AG09309 (cell line): ENCODE data around the gene EYS.

ENCODE experiments used
- DNase-seq: peaks from one replicate; pipeline ENCODE4 v3.0.0-alpha.2; 2010; ENCODE audit warnings: low read depth
- H3K4me3 ChIP-seq: 2 replicates; pipeline ENCODE4 v1.5.1; 2011; ENCODE audit warnings: mild to moderate bottlenecking, low read depth, low read length, moderate library complexity; ENCODE audit not compliant: control insufficient read depth
- CTCF ChIP-seq: IDR thresholded peaks from 2 replicates; pipeline ENCODE4 v1.5.1; 2011; ENCODE audit warnings: mild to moderate bottlenecking, low read depth, low read length, inconsistent platforms; ENCODE audit not compliant: insufficient read depth, control insufficient read depth; ENCODE audit errors: missing control alignments

The EYS gene

GRCh38 chr6:64225503-64225902, 1481.5 kb downstream of the EYS start:
- DNase-seq: no peak
- H3K4me3 ChIP-seq: no peak overlapping the region
- no peak for TF ChIP-seq CTCF

- no peak for TF ChIP-seq CTCF
- no peak for DNase-seq
- no peak overlapping the region for H3K4me3 ChIP-seq
Observed at GRCh38 chr6:64224819-64225218, 1482.2 kb downstream of the EYS start.

- H3K4me3 ChIP-seq: no peak overlapping the region
- DNase-seq: no peak
- no peak for TF ChIP-seq CTCF
Observed at GRCh38 chr6:64221776-64222175, 1485.2 kb downstream of the EYS start.

GRCh38 chr6:64220801-64221200, 1486.2 kb downstream of the EYS start:
- no peak overlapping the region for H3K4me3 ChIP-seq
- TF ChIP-seq CTCF: no peak
- no peak for DNase-seq

GRCh38 chr6:64217721-64218620, 1489.1 kb downstream of the EYS start:
- no peak for TF ChIP-seq CTCF
- no peak for DNase-seq
- no peak overlapping the region for H3K4me3 ChIP-seq

GRCh38 chr6:64214373-64214772, 1492.7 kb downstream of the EYS start:
- no peak for DNase-seq
- no peak overlapping the region for H3K4me3 ChIP-seq
- no peak for TF ChIP-seq CTCF
